ENCODE data around the gene CATSPER3. TPM values are rescaled to one million over a fixed set of nuclear protein-coding genes. Genes with fewer than 3 reads are reported as not detected.

CATSPER3 gene
- total RNA-seq, 1 donor from 2014 or later, result 0.22 TPM

DNA sequence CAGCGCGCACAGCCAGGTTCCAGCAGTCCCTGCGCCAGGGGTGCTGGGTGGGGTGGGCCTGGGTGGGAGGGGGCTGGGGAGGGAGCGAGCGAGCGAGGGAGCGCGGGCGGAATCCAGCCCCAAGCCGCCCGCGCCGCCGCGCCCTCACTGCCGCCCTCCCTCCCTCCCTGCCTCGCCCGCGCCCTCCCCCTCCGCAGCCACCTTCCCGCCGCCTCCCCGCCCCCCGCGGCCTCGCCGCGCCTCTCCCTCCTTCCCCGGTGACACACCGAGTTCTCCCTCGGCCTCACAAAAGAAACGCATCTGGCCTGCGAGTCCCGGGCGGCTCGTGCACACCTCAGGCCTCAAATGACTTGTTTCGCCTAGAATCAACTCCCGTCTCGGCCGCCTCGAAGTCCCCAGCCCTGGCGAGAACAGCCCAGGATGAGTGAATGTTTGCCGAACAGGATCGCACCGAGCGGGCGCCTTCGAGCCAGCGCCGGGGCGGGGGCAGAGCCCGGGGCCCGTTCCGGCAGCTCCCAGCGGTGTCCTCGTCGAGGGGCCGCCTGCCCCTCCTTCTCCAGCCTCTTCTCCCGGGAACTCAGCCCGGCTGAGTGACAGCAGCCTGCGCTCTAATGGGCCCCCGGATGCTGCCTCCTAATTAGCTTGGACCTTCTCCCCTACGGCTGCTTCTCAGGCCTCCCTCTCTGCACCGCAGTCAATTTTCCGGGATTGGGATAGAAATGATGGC, 66.7 kb downstream of the CATSPER3 start:
- Mint-ChIP-seq H3K36me3 (no peaks in the 10 kb centered on the region), H3K4me3 (peak overlapping the region; percentile 90), H3K27ac (peak overlapping the region; percentile 77), H3K9me3 (no peaks in the 10 kb centered on the region), H3K4me1 (ENCODE audit: unreplicated experiment) (peaks cover 12% of the 10 kb centered on the region), H3K27me3 (peaks cover 88% of the 10 kb centered on the region)
- TF ChIP-seq, protein P1, sequence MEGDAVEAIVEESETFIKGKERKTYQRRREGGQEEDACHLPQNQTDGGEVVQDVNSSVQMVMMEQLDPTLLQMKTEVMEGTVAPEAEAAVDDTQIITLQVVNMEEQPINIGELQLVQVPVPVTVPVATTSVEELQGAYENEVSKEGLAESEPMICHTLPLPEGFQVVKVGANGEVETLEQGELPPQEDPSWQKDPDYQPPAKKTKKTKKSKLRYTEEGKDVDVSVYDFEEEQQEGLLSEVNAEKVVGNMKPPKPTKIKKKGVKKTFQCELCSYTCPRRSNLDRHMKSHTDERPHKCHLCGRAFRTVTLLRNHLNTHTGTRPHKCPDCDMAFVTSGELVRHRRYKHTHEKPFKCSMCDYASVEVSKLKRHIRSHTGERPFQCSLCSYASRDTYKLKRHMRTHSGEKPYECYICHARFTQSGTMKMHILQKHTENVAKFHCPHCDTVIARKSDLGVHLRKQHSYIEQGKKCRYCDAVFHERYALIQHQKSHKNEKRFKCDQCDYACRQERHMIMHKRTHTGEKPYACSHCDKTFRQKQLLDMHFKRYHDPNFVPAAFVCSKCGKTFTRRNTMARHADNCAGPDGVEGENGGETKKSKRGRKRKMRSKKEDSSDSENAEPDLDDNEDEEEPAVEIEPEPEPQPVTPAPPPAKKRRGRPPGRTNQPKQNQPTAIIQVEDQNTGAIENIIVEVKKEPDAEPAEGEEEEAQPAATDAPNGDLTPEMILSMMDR (conservative IDR thresholded peaks at IDR 0.05), result no peak
- no peak for DNase-seq (ENCODE audit: extremely low spot score, unreplicated experiment)

DNA sequence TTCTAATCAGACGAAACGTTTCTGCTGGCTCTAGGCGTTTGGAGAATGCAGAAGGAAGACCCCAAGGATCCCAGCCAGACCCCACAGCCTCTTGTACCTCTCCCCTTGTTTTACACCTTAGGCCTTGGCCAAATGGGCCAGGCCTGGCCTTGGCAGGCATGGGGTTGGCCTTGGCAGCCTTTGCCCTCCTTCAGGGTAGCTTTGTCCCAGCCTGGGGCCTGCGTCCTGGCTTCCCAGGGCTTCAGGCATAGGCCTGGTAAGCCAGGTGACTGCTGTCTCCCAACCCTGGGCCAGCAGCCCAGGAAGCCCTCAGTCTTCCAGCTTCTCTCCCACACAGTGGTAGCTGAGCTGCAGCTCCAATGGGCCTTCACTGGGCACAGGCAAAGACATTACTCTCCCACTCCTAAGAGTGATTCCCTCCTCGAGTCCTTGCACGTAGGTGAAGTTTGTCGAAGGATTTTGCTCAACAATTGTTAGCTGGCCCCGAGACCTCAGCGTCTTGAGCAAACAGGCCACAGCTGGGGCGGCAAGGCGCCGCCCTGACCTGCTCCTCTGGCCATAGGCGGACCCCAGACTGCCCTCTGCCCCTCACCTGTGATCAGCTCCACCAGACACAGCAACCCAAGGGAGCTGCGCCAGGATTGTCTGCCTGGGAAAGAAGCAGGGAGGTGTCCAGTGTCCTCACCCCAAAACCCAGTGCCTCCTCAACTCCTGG, 67.4 kb downstream of the CATSPER3 start:
- peak overlapping the region; percentile 90 for H3K4me3 Mint-ChIP-seq
- no peaks in the 10 kb centered on the region for H3K9me3 Mint-ChIP-seq
- H3K36me3 Mint-ChIP-seq, result no peaks in the 10 kb centered on the region
- H3K27me3 Mint-ChIP-seq, result peaks cover 84% of the 10 kb centered on the region
- H3K4me1 Mint-ChIP-seq (ENCODE audit: unreplicated experiment), result peaks cover 12% of the 10 kb centered on the region
- TF ChIP-seq, protein P1 (conservative IDR thresholded peaks at IDR 0.05), result no peak
- no peak for DNase-seq (ENCODE audit: extremely low spot score, unreplicated experiment)
- H3K27ac Mint-ChIP-seq, result peak overlapping the region; percentile 77

DNA sequence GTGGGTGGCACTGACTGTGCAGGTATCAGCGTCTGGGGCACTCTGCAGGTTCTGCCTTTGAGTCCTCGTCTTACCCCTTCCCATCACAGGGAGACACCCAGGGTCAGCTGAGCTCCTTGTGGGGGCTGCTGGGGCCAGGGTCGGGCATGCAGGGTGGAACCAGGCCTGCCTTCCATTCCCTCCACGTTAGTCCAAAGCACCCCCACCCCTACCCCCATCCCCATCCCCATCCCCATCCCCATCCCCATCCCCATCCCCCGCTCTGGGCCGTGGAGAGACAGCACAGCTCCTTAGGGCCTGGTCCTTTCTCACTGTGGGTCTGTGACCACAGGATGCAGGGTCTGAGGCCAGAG, 67.9 kb downstream of the CATSPER3 start:
- no peak for DNase-seq (ENCODE audit: extremely low spot score, unreplicated experiment)
- peak overlapping the region; percentile 70 for H3K4me3 Mint-ChIP-seq
- no peaks in the 10 kb centered on the region for H3K36me3 Mint-ChIP-seq
- peaks cover 12% of the 10 kb centered on the region for H3K4me1 Mint-ChIP-seq (ENCODE audit: unreplicated experiment)
- TF ChIP-seq, protein P1 (conservative IDR thresholded peaks at IDR 0.05), result no peak
- no peaks in the 10 kb centered on the region for H3K9me3 Mint-ChIP-seq
- no peak overlapping the region for H3K27ac Mint-ChIP-seq
- peaks cover 84% of the 10 kb centered on the region for H3K27me3 Mint-ChIP-seq

DNA sequence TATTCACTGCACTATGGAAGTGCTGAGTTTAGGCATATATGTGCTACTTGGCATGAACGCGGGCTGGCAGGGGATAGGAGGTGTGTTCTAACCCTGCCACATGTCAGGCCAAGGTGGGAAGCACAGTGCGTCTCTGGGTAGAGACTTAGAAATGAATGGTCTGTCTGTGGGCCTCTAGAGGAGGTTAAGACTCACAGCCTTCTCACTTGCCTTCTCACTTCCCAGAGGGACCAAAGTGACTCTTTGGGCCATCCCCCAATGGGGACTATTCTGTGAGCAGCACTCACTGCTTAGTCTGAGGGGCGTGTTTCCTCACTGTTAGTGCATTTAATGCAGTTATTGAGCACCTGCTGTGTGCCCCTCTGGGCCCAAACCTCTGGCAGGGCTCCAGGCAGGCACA, 68.7 kb downstream of the CATSPER3 start:
- DNase-seq (ENCODE audit: extremely low spot score, unreplicated experiment), result no peak
- no peaks in the 10 kb centered on the region for H3K36me3 Mint-ChIP-seq
- peak overlapping the region; percentile 70 for H3K4me3 Mint-ChIP-seq
- TF ChIP-seq, protein P1 (conservative IDR thresholded peaks at IDR 0.05), result no peak
- H3K4me1 Mint-ChIP-seq (ENCODE audit: unreplicated experiment), result peaks cover 12% of the 10 kb centered on the region
- peaks cover 84% of the 10 kb centered on the region for H3K27me3 Mint-ChIP-seq
- peak overlapping the region; percentile 55 for H3K27ac Mint-ChIP-seq
- H3K9me3 Mint-ChIP-seq, result no peaks in the 10 kb centered on the region

DNA sequence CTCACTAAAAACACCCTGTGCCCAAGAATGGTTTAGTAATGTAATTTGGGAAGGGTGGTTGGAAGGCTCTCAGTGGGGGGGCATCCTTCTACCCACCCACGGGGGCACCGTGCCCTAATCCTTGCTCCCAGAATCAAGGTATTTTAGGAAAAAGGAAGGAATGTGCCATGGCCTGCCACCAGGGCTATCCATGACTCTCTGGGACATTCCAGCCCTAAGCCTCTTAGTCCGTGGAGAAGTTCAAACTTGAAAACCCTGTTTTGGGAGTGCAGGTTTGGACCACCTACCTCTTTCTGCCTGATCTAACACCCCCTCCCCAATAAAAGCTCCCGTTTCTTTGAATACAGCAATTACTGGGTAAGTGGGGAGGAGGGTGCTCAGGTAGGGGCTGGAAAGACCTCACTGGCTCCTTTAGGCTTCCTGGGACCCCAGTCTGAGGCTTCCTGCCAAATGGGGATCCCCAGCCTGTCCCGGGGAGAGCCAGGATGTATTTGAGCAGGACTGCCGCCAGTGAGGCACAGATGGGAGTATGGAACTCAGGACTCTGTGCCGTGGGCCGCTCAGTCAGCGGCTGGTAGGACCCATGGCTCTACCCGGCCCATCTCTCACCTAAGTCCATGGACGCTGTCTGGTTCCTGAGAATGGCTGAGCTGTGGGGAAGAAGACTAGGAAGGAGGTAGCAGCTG, 70.0 kb downstream of the CATSPER3 start:
- no peak for DNase-seq (ENCODE audit: extremely low spot score, unreplicated experiment)
- Mint-ChIP-seq H3K27me3 (peaks cover 85% of the 10 kb centered on the region), H3K4me1 (ENCODE audit: unreplicated experiment) (peaks cover 8% of the 10 kb centered on the region), H3K9me3 (no peaks in the 10 kb centered on the region), H3K36me3 (no peaks in the 10 kb centered on the region), H3K27ac (no peak overlapping the region), H3K4me3 (no peak overlapping the region)
- TF ChIP-seq, protein P1 (conservative IDR thresholded peaks at IDR 0.05), result no peak
